T-cell (primary cell): ENCODE results near the gene MIPOL1. TPM values are rescaled to one million over a fixed set of nuclear protein-coding genes. Genes with fewer than 3 reads are reported as not detected.

Experiments
- ATAC-seq, 4 experiments: fragments of 200-7000 bp in 3 of 4; fragments of 150-1000 bp in 1 of 4; cut with Tn5 transposase; replicated peaks in 1 of 4; 1 replicate in 3 of 4; 2 replicates in 1 of 4; pipeline ENCODE4 v1.10.0; 2021; ENCODE audit warnings: moderate library complexity in 3 of 4, mild to moderate bottlenecking in 2 of 4, moderate number of reproducible peaks in 1 of 4
- CTCF ChIA-PET, 2 donors: fragments of 300-600 bp; sonication (Branson Sonifier 250); formaldehyde crosslinking; loops; one replicate each; lab custom pipeline; 2022; ENCODE audit warnings: antibody characterized with exemption in 2 of 2; lab: Charles Lee
- POLR2A ChIA-PET, 2 donors: fragments of 300-600 bp; sonication (Branson Sonifier 250); formaldehyde crosslinking; loops; one replicate each; lab custom pipeline; 2022; ENCODE audit warnings: antibody characterized with exemption in 2 of 2; lab: Charles Lee
- DNase-seq, 35 experiments: peaks; one replicate each; pipeline versions ENCODE4 v3.0.0 to v3.0.0-alpha.2; 2013 to 2023
- H3K27ac ChIP-seq: one replicate; pipeline ENCODE4 v1.5.1; 2013; ENCODE audit warnings: low read length
- H3K27me3 ChIP-seq, 2 experiments: replicated peaks in 1 of 2; 1 replicate in 1 of 2; 2 replicates in 1 of 2; pipeline versions ENCODE4 v1.6.1 to v1.7.0; 2013; ENCODE audit warnings: low read length in 1 of 2, mixed read lengths in 1 of 2; ENCODE audit not compliant: control insufficient read depth in 2 of 2, insufficient read depth in 2 of 2; ENCODE audit errors: extremely low read depth in 1 of 2
- H3K36me3 ChIP-seq, 2 donors: 1 replicate in 1 of 2; 2 replicates in 1 of 2; pipeline versions ENCODE4 v1.6.1 to v1.7.0; 2013; ENCODE audit warnings: low read length in 1 of 2; ENCODE audit not compliant: control insufficient read depth in 2 of 2, insufficient read depth in 1 of 2; ENCODE audit errors: extremely low read depth in 1 of 2
- H3K4me1 ChIP-seq, 2 experiments: 1 replicate in 1 of 2; 2 replicates in 1 of 2; pipeline versions ENCODE4 v1.6.1 to v1.7.0; 2013; ENCODE audit warnings: low read length in 2 of 2, mixed read lengths in 1 of 2; ENCODE audit not compliant: insufficient read depth in 2 of 2, control insufficient read depth in 1 of 2; ENCODE audit errors: extremely low read depth in 1 of 2
- H3K4me3 ChIP-seq, 2 donors: 1 replicate in 1 of 2; 2 replicates in 1 of 2; pipeline versions ENCODE4 v1.5.1 to v1.7.0; 2013; ENCODE audit warnings: mild to moderate bottlenecking in 2 of 2, low read length in 1 of 2, moderate library complexity in 1 of 2; ENCODE audit not compliant: control insufficient read depth in 1 of 2; ENCODE audit errors: extremely low read depth in 1 of 2
- H3K9me3 ChIP-seq: 2 replicates; pipeline ENCODE4 v1.7.0; 2013
- H3K27ac Mint-ChIP-seq, 2 donors: one replicate each; pipeline ENCODE4 v1.8.0; 2020 to 2021; ENCODE audit warnings: mild to moderate bottlenecking in 2 of 2, mixed read lengths in 2 of 2
- H3K27me3 Mint-ChIP-seq, 2 donors: one replicate each; pipeline ENCODE4 v1.8.0; 2021 to 2022; ENCODE audit warnings: mixed read lengths in 2 of 2
- H3K36me3 Mint-ChIP-seq: one replicate; pipeline ENCODE4 v1.8.0; 2021; ENCODE audit warnings: mixed read lengths
- H3K4me1 Mint-ChIP-seq, 3 donors: one replicate each; pipeline ENCODE4 v1.8.0; 2020 to 2022; ENCODE audit warnings: mixed read lengths in 3 of 3, mild to moderate bottlenecking in 1 of 3
- H3K4me3 Mint-ChIP-seq, 3 donors: one replicate each; pipeline ENCODE4 v1.8.0; 2020 to 2022; ENCODE audit warnings: mild to moderate bottlenecking in 3 of 3, mixed read lengths in 3 of 3, moderate library complexity in 3 of 3
- H3K9me3 Mint-ChIP-seq, 3 donors: one replicate each; pipeline ENCODE4 v1.8.0; 2020 to 2022; ENCODE audit warnings: mixed read lengths in 3 of 3
- WGBS: methylation state at CpG from one replicate; pipeline ENCODE4 v1.1.5; 2013; ENCODE audit warnings: missing lambda C conversion rate; ENCODE audit not compliant: insufficient coverage; 5-methylcytosine and 5-hydroxymethylcytosine counted together
- total RNA-seq, 35 experiments: library from RNA in 6 of 35; stranded (reverse) in 6 of 35; fragments of 120-200 nt in 1 of 35; gene quantifications; one replicate each; pipeline versions ENCODE4 v1.2.1 to v1.2.4 and lab custom pipeline; 2013 to 2026

Gene MIPOL1
- total RNA-seq, 5 donors from 2014 or later (not counting 1 experiment from before 2014, with no cell fraction given): 0.20 to 0.49 (median 0.29) TPM; not detected in 1

DNA sequence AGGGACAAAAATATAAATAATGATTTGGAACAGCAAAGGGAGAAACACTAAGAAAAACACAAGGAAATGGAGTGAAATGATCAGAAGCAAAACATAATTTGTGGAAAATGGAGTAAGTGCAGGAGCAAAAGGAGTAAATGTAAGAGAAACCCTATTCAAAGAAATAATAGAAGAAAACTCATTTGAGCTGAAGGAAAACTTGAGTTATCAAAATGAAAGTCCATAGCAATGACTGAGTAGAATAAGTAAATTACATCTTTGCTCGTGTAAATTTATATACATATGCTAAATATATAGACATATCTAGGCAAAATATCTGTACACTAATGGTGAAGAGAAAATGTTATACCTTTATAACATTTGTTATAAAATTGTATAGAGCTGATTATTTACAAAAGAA is 203.4 kb downstream of the MIPOL1 start:
- WGBS: no CpG with 5 or more reads among the region's 1 CpG
- ChIA-PET CTCF (no interaction called here), POLR2A (no interaction called here)
- Mint-ChIP-seq H3K36me3 (no peaks in the 10 kb centered on the region), H3K27ac (no peak overlapping the region), H3K4me3 (no peak overlapping the region), H3K9me3 (peaks cover 21 to 38% (median 22%) of the 10 kb centered on the region in 3 donors), H3K27me3 (no peaks in the 10 kb centered on the region), H3K4me1 (no peaks in the 10 kb centered on the region)
- Histone ChIP-seq H3K4me1 (no peaks in the 10 kb centered on the region), H3K9me3 (peaks cover 3% of the 10 kb centered on the region), H3K4me3 (no peak overlapping the region), H3K27ac (no peak overlapping the region), H3K36me3 (no peaks in the 10 kb centered on the region), H3K27me3 (no peaks in the 10 kb centered on the region)
- ATAC-seq: no peak
- DNase-seq: no peak

DNA sequence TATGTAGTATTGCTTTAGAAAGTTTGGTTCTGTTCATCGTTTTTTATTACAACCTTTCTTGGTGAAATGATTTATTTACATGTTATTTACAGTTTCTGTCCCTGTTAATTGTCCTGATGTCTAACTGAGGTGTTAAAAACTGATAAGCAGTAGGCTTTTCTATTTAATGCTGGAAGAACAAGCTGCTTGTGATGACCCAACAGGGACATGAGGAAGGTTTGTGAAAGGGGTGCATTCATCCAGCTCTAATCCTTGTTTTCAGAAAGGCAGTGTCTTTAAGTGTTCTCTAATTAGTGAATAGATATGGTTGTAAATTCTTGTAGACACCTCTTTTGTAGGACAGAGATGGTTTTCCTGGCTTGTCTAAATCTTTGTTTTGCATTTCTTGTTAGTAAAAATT is 205.9 kb downstream of the MIPOL1 start:
- H3K9me3 ChIP-seq: peaks cover 3% of the 10 kb centered on the region
- ATAC-seq: no peak
- ChIA-PET POLR2A (no interaction called here), CTCF (no interaction called here)
- no peak for DNase-seq
- H3K9me3 Mint-ChIP-seq: peaks cover 11 to 24% (median 14%) of the 10 kb centered on the region in 3 donors
- no peak overlapping the region for H3K4me3 ChIP-seq
- no peak overlapping the region for H3K27ac ChIP-seq
- no peaks in the 10 kb centered on the region for H3K27me3 ChIP-seq
- H3K27ac Mint-ChIP-seq: no peak overlapping the region
- WGBS: no CpG with 5 or more reads among the region's 1 CpG
- no peaks in the 10 kb centered on the region for H3K36me3 ChIP-seq
- no peaks in the 10 kb centered on the region for H3K27me3 Mint-ChIP-seq
- no peak overlapping the region for H3K4me3 Mint-ChIP-seq
- H3K4me1 Mint-ChIP-seq: no peaks in the 10 kb centered on the region
- H3K36me3 Mint-ChIP-seq: no peaks in the 10 kb centered on the region
- no peaks in the 10 kb centered on the region for H3K4me1 ChIP-seq

DNA sequence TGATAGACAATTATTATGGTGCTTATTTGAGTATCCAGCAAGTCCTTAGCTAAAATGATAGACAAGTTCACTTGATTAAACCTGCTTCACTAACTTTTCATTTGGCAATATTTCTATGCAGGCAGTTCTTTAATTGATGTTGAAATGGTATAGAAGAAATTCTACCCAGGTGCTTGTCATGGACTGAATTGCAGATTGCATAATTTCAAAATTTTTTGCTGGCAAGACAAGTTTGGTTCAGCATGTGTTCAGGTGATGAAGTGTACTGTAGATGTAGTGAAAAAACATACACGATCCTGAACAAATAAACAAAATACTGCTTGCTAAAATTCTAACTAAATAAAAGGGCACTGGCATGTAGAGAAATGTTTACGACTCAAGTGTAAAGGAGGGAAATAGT is 208.4 kb downstream of the MIPOL1 start:
- no peak overlapping the region for H3K27ac ChIP-seq
- ATAC-seq (no peak), DNase-seq (no peak)
- H3K27me3 Mint-ChIP-seq: no peaks in the 10 kb centered on the region
- peaks cover 0 to 7% (median 3%) of the 10 kb centered on the region in 3 donors for H3K9me3 Mint-ChIP-seq
- H3K9me3 ChIP-seq: peaks cover 2% of the 10 kb centered on the region
- no peaks in the 10 kb centered on the region for H3K4me1 ChIP-seq
- H3K27me3 ChIP-seq: no peaks in the 10 kb centered on the region
- H3K27ac Mint-ChIP-seq: no peak overlapping the region
- POLR2A ChIA-PET: no interaction called here
- no peaks in the 10 kb centered on the region for H3K36me3 ChIP-seq
- WGBS: 86% methylated on average over 1 of the region's 2 CpGs
- H3K4me3 Mint-ChIP-seq: no peak overlapping the region
- no peaks in the 10 kb centered on the region for H3K36me3 Mint-ChIP-seq
- H3K4me1 Mint-ChIP-seq: no peaks in the 10 kb centered on the region
- CTCF ChIA-PET: no interaction called here
- H3K4me3 ChIP-seq: no peak overlapping the region

DNA sequence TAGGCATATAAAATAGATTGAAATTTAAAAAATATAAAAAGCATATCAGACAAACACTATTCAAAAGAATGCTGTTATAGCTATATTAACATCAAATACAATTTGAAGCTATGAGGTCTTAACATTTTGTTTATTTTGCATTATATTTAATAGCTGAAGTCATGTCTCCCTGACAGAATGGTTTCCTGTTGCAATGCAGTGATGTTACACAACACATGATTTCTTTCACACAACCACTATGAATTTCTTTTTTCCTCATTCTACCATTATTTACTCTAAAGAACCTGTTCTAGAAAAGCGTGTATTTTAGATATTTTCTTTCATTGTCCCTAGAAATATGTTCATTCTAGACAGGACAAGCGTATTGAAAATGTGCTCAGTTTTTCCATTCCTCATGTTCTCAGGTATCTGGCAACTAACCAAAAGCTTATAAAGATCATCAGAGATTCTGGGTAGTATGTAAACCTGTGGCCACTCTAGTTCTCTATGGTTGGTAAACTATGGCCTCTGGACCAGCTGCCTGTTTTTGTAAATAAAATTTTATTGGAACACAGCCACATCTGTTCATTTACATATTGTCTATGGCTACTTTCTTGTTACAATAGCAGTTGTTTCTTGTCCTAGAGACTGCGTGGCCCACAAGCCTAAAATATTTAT is 213.5 kb downstream of the MIPOL1 start:
- no peaks in the 10 kb centered on the region for H3K36me3 Mint-ChIP-seq
- H3K4me3 Mint-ChIP-seq: no peak overlapping the region
- H3K4me3 ChIP-seq: no peak overlapping the region
- H3K9me3 Mint-ChIP-seq: peaks cover 0 to 3% (median 0%) of the 10 kb centered on the region in 3 donors
- CTCF ChIA-PET: no interaction called here
- POLR2A ChIA-PET: interaction anchor here in 1 of 2 donors (0.6 kb wide), 1 partner anchor 14 kb away, joined by 3 read pairs; no protein-coding TSS in a partner anchor
- ATAC-seq: no peak
- no CpG with 5 or more reads among the region's 3 CpGs for WGBS
- no peak overlapping the region for H3K27ac Mint-ChIP-seq
- DNase-seq: no peak
- H3K9me3 ChIP-seq: no peaks in the 10 kb centered on the region
- no peaks in the 10 kb centered on the region for H3K4me1 ChIP-seq
- H3K36me3 ChIP-seq: no peaks in the 10 kb centered on the region
- H3K27me3 Mint-ChIP-seq: no peaks in the 10 kb centered on the region
- no peaks in the 10 kb centered on the region for H3K27me3 ChIP-seq
- no peak overlapping the region for H3K27ac ChIP-seq
- H3K4me1 Mint-ChIP-seq: no peaks in the 10 kb centered on the region

DNA sequence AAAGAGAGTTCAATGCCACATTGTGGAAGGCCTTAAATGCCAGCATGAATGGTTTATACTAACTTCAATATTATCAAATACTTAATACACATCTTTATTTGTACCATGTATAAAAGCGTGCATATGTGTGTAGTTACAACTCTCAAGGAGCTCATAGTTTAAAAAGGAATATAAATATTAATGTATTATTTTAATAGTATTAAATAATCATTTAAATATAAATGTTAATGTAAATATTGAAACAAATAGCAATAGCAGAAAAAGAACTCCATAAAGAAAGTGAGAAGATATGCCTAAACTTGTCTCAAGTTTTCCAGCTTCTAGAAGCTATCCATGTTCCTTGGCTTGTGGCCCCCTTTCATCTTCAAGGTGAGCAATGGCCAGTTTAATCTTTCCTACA is 215.3 kb downstream of the MIPOL1 start:
- Histone ChIP-seq H3K36me3 (no peaks in the 10 kb centered on the region), H3K27me3 (no peaks in the 10 kb centered on the region), H3K4me1 (no peaks in the 10 kb centered on the region), H3K4me3 (no peak overlapping the region), H3K9me3 (no peaks in the 10 kb centered on the region), H3K27ac (no peak overlapping the region)
- Mint-ChIP-seq H3K4me1 (no peaks in the 10 kb centered on the region), H3K9me3 (peaks cover 0 to 6% (median 4%) of the 10 kb centered on the region in 3 donors), H3K27me3 (no peaks in the 10 kb centered on the region), H3K4me3 (no peak overlapping the region), H3K27ac (no peak overlapping the region), H3K36me3 (no peaks in the 10 kb centered on the region)
- ChIA-PET POLR2A (no interaction called here), CTCF (no interaction called here)
- ATAC-seq (no peak), DNase-seq (no peak)
- no CpG with 5 or more reads among the region's 1 CpG for WGBS

DNA sequence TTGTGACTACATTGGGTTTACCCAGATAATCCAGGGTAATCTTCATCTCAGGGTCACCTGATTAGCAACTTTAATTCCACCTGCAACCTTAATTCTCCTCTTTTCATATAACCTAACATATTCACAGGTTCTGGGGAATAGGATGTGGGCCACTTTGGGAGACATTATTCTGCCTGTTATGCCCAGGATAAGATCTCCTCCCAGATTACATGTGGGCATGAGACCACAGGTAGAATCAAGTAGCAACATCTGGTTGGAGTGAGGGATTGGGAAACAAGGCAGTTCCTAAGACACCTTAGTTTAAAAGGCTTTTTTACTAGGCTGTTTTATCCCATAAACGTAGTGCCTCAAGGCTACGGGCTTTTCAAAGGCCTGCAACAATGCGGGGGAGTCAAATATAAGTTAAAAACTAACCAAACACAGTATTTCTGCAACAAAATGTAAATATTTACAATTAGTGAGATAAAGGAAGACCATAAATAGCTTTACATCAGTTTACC is 215.8 kb downstream of the MIPOL1 start:
- no peak overlapping the region for H3K27ac ChIP-seq
- no peaks in the 10 kb centered on the region for H3K4me1 ChIP-seq
- no CpG with 5 or more reads among the region's 3 CpGs for WGBS
- Mint-ChIP-seq H3K4me1 (no peaks in the 10 kb centered on the region), H3K27ac (no peak overlapping the region), H3K9me3 (peaks cover 0 to 6% (median 4%) of the 10 kb centered on the region in 3 donors), H3K4me3 (no peak overlapping the region), H3K27me3 (no peaks in the 10 kb centered on the region), H3K36me3 (no peaks in the 10 kb centered on the region)
- no peak overlapping the region for H3K4me3 ChIP-seq
- no peaks in the 10 kb centered on the region for H3K27me3 ChIP-seq
- H3K9me3 ChIP-seq: no peaks in the 10 kb centered on the region
- ChIA-PET CTCF (no interaction called here), POLR2A (no interaction called here)
- DNase-seq (no peak), ATAC-seq (no peak)
- no peaks in the 10 kb centered on the region for H3K36me3 ChIP-seq
